NCI-H345 treated with DMSO at 0.1 percent for 48 hours (cell line): ENCODE results near the gene SUMO1.

Experiments used
- DNase-seq: peaks from one replicate; lab custom pipeline; 2025; ENCODE audit not compliant: unreplicated experiment; lab: John Stamatoyannopoulos, UW

Gene SUMO1

DNA sequence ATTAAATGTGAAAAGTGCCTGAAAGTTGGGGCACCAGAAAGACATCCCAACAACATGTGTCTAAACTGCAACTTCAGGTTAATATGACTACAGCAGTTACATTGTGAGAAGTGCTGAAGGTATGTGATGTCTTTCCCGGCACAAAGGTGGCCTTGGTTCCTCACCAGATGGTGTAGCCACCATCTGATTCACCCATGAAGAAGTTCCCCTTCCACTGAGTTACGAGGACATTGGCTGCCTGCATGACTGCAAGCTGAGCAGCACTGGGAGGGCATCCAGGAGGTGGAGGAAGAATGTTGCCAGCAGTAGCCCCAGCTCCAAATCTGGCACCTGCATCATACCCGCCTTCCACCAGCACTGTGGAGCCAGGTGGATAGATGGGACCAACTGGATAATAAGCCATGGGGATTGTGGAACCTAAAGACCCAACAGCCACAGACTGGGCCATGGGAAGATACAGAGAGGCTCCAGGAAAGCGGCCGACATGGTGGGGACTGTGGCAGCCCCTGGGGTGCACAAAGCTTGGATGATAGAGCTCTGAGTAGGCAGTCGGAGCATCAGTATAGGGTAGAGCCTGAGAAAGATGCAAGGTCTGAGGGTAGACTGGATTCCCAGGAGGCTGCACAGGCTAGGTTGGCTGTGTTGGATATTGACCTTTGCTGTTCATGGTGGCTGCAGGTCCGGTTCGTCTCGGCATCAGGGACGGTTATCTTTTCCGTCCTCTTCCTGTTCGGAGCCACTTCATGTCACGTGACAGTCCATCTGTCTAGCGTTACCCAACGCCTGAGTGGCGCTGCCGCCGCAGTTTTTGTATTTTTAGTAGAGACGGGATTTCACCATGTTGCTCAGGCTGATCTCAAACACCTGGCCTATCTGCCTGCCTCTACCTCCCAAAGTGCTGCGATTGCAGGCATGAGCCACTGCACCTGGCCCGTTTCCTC lies 36.9 kb downstream of the SUMO1 start:
- DNase-seq, result no peak

- no peak for DNase-seq
Measured at GRCh38 chr2:202196727-202197126, 41.7 kb downstream of the SUMO1 start.

DNA sequence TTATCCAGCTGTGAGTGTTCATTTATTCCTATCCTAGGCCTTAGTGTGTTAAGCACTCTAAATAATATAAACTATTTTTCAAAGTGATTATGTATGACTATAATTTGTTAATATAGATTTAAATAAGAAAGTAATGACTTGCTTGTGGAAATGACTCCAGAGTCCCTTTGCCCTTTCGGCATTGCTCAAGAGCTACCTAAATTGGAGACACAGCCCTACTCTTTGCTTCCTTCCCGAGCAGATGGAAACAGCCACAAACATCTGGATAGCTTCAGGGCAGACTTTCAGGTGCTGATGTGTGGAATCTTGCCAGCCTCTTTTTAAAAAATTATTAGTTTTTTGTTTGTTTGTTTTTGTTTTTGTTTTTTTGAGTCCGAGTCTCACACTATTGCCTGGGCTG lies 44.0 kb downstream of the SUMO1 start:
- no peak for DNase-seq

DNA sequence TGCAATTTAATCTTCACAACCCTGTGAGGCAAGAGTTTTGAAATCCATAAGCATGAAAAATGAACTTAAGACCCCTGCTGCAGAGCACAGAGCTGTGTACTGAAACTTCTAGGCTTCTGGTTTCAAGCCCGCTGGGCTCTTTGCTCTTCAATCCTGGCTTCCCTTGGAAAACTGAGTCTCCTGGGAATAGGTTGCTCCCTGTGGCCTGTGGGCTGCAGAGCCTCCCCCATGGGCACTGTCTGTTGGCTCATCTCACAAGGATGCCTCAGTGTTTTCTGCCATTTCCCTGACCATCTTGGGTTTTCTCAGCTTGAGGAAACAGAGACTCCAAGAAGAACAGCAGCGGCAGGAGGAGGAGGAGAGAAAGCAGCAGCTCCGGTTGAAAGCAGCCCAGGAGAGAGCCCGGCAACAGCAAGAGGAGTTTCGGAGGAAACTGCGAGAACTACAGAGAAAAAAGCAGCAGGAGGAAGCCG lies 44.5 kb downstream of the SUMO1 start:
- no peak for DNase-seq

- no peak for DNase-seq
Measured at GRCh38 chr2:202193305-202193704, 45.1 kb downstream of the SUMO1 start.

DNA sequence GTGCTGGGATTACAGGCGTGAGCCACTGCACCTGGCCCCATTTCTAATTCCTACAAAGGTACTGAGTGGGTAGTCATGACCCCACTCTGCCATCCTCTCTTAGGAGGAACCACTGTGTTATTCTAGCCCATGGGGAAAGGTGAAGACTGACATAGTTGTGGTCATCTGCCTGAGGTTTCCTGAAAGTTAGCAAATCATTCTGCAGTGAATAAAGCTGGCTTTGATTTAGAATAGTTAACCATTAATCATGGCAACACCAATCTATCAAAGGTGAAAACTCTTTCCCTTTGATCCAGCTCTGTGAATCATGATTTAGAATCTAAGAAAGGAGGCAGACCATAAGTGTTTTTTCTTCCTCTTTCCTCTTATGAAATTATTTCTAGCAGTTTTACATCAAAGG lies 50.8 kb downstream of the SUMO1 start:
- DNase-seq, result no peak

- no peak for DNase-seq
Measured at GRCh38 chr2:202186641-202187202, 51.7 kb downstream of the SUMO1 start.

DNA sequence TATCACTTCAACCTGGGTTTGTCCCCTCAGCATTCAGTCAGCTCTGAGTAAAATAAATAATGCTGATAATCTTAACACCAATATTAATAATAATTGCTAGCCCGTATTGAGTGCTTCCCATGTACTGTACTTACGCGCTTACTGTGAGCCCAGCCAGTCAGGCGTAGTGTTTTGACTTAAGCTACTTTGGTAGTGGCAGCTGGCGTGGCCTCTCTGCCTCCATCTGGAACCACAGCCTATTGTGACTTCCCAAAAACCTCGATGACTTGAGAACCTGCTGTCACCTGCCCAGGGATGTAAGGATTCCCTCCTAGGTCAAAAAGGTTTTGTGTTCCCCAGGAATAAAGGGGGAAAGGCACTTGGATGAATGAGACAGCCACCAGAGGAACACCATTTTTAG lies 53.2 kb downstream of the SUMO1 start:
- DNase-seq, result no peak

DNA sequence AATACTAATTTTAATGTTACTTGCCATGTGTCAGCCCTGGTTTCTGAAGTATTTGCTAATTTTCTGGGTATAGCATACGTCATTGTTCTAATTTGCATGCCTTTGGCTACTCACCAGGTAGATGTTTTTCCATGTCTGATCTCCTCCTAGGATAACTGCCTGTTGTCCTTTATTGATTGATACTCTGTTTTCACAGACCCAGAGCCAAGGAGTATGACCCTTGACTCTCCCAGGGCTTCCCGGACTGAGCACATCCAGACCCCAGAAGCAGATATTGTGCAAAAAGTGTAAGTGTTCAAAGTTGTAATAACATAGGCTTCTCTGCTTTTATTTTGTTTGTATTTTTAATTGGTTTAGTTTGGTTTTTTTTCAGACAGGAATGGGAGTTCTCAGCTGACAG lies 53.8 kb downstream of the SUMO1 start:
- no peak for DNase-seq

DNA sequence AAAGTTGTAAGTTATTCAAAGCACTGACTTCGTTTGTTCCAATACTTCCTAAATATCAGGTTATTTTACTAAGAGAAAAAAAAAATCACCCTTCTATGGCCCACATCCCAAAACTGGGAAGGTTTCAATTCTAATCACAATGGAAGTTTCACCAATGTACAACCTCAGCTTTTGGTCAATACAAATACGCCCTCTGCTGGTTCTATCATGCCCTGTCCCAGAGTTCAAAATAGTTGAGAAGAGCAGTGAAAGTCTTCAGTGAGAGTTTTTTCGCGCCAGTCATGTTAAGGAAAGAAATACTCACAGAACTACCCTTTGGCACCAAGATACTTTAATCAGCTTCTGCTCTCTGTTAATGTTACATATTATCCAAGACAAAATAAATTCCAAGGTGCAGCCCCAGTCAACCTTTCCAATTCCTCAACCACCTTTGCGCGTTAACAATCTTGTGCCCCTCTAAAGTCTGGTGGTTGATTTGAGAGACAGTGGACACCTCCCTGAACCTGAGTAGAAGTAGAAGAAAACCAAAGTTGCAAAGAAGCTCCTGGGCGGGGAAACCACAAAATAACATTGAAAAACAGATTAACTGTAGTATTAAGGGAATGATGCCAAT lies 59.9 kb downstream of the SUMO1 start:
- peak; percentile 42 for DNase-seq

- DNase-seq, result no peak
Measured at GRCh38 chr2:202172439-202173211, 65.8 kb downstream of the SUMO1 start.

GRCh38 chr2:202171241-202171825 lies 67.1 kb downstream of the SUMO1 start:
- DNase-seq, result no peak

DNA sequence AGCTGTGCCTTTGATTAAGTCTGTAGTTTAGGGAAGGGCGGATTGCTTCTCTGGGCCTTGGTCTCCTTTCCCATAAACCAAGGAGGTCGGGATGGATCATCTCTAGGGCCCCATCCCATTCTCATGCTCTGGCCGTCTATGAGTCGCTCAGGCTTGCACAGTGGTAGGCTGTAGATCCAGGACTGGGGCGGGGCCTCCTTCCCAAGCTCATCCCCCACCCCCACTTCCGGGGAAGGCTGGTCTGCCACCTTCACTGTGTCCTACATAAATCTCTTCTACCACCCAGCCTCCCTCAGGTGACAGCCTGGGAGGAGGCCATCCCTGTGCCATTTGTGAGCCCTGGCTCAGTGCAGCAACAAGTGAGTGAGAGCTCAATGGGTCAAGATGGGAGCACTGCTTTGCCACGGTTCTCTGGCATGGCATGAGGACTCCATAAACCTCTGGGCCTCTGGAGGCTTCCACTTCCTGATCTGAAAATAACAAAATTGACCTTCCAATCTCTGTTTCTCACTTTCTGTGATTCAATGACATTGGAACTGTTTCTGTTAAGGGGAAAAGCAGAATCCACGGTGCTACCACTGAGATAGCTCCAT lies 68.5 kb downstream of the SUMO1 start:
- no peak for DNase-seq

GRCh38 chr2:202169131-202169530 lies 69.3 kb downstream of the SUMO1 start:
- no peak for DNase-seq

- no peak for DNase-seq
Measured at GRCh38 chr2:202165945-202166344, 72.5 kb downstream of the SUMO1 start.

- no peak for DNase-seq
Measured at GRCh38 chr2:202165208-202165607, 73.2 kb downstream of the SUMO1 start.

DNA sequence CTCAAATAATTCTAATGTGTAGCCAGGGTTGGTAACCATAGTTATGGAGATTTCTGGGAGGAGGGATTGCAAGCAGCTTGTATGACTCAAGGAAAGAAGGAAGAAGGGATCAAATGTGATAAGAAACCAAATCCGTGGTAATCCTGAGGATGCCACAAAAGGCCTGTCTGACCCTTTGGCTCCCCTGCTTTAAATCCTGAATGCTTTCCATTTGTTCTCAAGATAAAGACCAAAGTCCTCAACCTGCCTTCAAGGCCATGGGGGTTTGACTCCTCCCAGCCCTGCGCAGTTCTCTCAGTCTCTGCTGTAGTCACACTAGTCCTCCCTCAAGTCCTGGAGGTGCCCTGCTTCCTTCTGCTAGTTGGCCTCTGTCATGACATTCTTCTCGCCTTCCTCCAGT lies 74.0 kb downstream of the SUMO1 start:
- no peak for DNase-seq

GRCh38 chr2:202161151-202161835 lies 77.1 kb downstream of the SUMO1 start:
- no peak for DNase-seq

- DNase-seq, result no peak
Measured at GRCh38 chr2:202158796-202159195, 79.6 kb downstream of the SUMO1 start.
